Measurements from ENCODE around the gene SF3B5. TPM values are rescaled to one million over a fixed set of nuclear protein-coding genes. Genes with fewer than 3 reads are reported as not detected.

SF3B5 gene
- total and polyA plus RNA-seq, 2 of the 8 experiments (the other 6 are each of a cell fraction or from before 2014, with no cell fraction given), result 195 to 588 TPM

- H3K14ac ChIP-seq (ENCODE audit: insufficient read length), result no peak overlapping the region
- no peak overlapping the region for H2BK15ac ChIP-seq (ENCODE audit: low read length)
- WGBS, 2 experiments (ENCODE audit: extremely low coverage in 1 of 2, insufficient coverage in 1 of 2, insufficient read length in 1 of 2, insufficient replicate concordance in 2 of 2, low coverage in 1 of 2, low lambda C conversion rate in 2 of 2, missing lambda C conversion rate in 1 of 2), result 87% methylated on average over 4 of the region's 4 CpGs; no CpG with 5 or more reads in 1 of the 2 experiments
- no peak overlapping the region for H2BK120ac ChIP-seq (replicated peaks; ENCODE audit: low read depth, low read length)
- no peak overlapping the region for H2BK20ac ChIP-seq (ENCODE audit: low read length)
- H4K8ac ChIP-seq (ENCODE audit: extremely low read depth, insufficient read depth, low read length), result no peak overlapping the region
- no peak overlapping the region for H3K56ac ChIP-seq (replicated peaks; ENCODE audit: insufficient read length, low read depth, low read length)
- FAIRE-seq, result no peak
- no peak overlapping the region for H3K23ac ChIP-seq (ENCODE audit: insufficient read length)
- H4K91ac ChIP-seq (replicated peaks; ENCODE audit: insufficient read length, low read length), result no peak overlapping the region
- no peak overlapping the region for H3K4me2 ChIP-seq (ENCODE audit: insufficient read depth in 1 of 2, low read depth in 2 of 2, low read length in 2 of 2)
- no peaks in the 10 kb centered on the region; the same call in 1 of the 2 replicates for H3K79me1 ChIP-seq (ENCODE audit: low read depth, low read length)
- no peaks in the 10 kb centered on the region for H3K27me3 ChIP-seq (replicated peaks in 1 of 4; ENCODE audit: control insufficient read depth in 3 of 4, extremely low read depth in 1 of 4, insufficient read depth in 3 of 4, low read length in 3 of 4)
- no peak overlapping the region for H2BK5ac ChIP-seq (ENCODE audit: low read depth, low read length)
- no peak overlapping the region for H2BK12ac ChIP-seq (ENCODE audit: low read depth, low read length)
- no peaks in the 10 kb centered on the region for H3K9me3 ChIP-seq (ENCODE audit: insufficient read depth in 2 of 2, low read depth in 1 of 2, low read length in 1 of 2)
- no peak overlapping the region for H3K27ac ChIP-seq (ENCODE audit: low read depth, low read length)
- no peak overlapping the region for H3K18ac ChIP-seq (ENCODE audit: extremely low read depth, low read length)
- H3K23me2 ChIP-seq (ENCODE audit: low read depth, low read length), result no peaks in the 10 kb centered on the region
- H3K9ac ChIP-seq (replicated peaks in 1 of 4; ENCODE audit: extremely low read depth in 1 of 4, low read depth in 3 of 4, low read length in 3 of 4), result no peak overlapping the region
- no peak overlapping the region for H2AFZ ChIP-seq (ENCODE audit: low read length)
- no peak for DNase-seq (ENCODE audit: low read depth in 1 of 2, low spot score in 2 of 2)
- ChIA-PET POLR2A (ENCODE audit: partially characterized antibody) (no interaction called here), CTCF (ENCODE audit: partially characterized antibody) (interaction anchor here (1.0 to 1.8 kb wide), 4 partner anchors 9 to 34 kb away, joined by 4 to 6 read pairs (median 4); no protein-coding TSS in a partner anchor)
- no peak overlapping the region for H4K5ac ChIP-seq (ENCODE audit: insufficient read length, low read depth, low read length)
- H3K4ac ChIP-seq (replicated peaks; ENCODE audit: insufficient read length, low read depth, low read length), result no peak overlapping the region
- no peaks in the 10 kb centered on the region for H3K36me3 ChIP-seq (ENCODE audit: control insufficient read depth in 2 of 4, insufficient read depth in 4 of 4, low read length in 3 of 4)
- no peaks in the 10 kb centered on the region for H4K20me1 ChIP-seq (replicated peaks in 1 of 2; ENCODE audit: control insufficient read depth in 1 of 2, insufficient read depth in 2 of 2, low read length in 2 of 2)
- no peak overlapping the region for H2AK5ac ChIP-seq (ENCODE audit: low read depth, low read length)
- H3K79me2 ChIP-seq (ENCODE audit: control insufficient read depth in 1 of 2, insufficient read depth in 2 of 2, low read length in 2 of 2), result no peaks in the 10 kb centered on the region
- H3K4me3 ChIP-seq (ENCODE audit: extremely low read depth in 1 of 4, insufficient read depth in 2 of 4, low read depth in 3 of 4, low read length in 4 of 4), result no peak overlapping the region
- H3K4me1 ChIP-seq (replicated peaks in 1 of 4; ENCODE audit: control insufficient read depth in 3 of 4, insufficient read depth in 4 of 4, low read length in 3 of 4), result no peaks in the 10 kb centered on the region
- no peak for TF ChIP-seq SIRT6 (IDR thresholded peaks at IDR 0.05; ENCODE audit: low read length)
- TF ChIP-seq JUND (IDR thresholded peaks at IDR 0.05; ENCODE audit: low read length), result no peak
- no peak for TF ChIP-seq CHD1 (IDR thresholded peaks at IDR 0.05; ENCODE audit: low read depth, low read length)
- no peak for TF ChIP-seq CTCF (IDR thresholded peaks at IDR 0.05; ENCODE audit: control extremely low read depth in 1 of 3, insufficient read depth in 1 of 3, low read depth in 1 of 3, low read length in 3 of 3)
- TF ChIP-seq RFX5 (IDR thresholded peaks at IDR 0.05; ENCODE audit: borderline replicate concordance, low read depth, low read length), result no peak
- no peak for TF ChIP-seq TEAD4 (IDR thresholded peaks at IDR 0.05; ENCODE audit: low read depth, low read length)
Measured at GRCh38 chr6:144138542-144138941, 43.2 kb upstream of the SF3B5 start.
